ENCODE measurements around the gene LRIG1.

- TF ChIP-seq EZH2 (IDR thresholded peaks at IDR 0.05; ENCODE audit: borderline replicate concordance, low read depth, low read length, poor library complexity, severe bottlenecking) = no peak
- TF ChIP-seq, protein P1, sequence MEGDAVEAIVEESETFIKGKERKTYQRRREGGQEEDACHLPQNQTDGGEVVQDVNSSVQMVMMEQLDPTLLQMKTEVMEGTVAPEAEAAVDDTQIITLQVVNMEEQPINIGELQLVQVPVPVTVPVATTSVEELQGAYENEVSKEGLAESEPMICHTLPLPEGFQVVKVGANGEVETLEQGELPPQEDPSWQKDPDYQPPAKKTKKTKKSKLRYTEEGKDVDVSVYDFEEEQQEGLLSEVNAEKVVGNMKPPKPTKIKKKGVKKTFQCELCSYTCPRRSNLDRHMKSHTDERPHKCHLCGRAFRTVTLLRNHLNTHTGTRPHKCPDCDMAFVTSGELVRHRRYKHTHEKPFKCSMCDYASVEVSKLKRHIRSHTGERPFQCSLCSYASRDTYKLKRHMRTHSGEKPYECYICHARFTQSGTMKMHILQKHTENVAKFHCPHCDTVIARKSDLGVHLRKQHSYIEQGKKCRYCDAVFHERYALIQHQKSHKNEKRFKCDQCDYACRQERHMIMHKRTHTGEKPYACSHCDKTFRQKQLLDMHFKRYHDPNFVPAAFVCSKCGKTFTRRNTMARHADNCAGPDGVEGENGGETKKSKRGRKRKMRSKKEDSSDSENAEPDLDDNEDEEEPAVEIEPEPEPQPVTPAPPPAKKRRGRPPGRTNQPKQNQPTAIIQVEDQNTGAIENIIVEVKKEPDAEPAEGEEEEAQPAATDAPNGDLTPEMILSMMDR (conservative IDR thresholded peaks at IDR 0.05; ENCODE audit: low read depth, low read length) = no peak
Observed at GRCh38 chr3:66449411-66449974, 51.3 kb downstream of the LRIG1 start.

Measured in A673 (cell line).